Skin of body (tissue), 2 donors: ENCODE data around the gene PBX1. TPM values are rescaled to one million over a fixed set of nuclear protein-coding genes. Genes with fewer than 3 reads are reported as not detected.
"Not testable (repeated sequence)": the region's sequence is repeated elsewhere in the genome, so short reads cannot be mapped to it uniquely, and the experiment has no call there.

ENCODE experiments used
- DNase-seq: peaks from one replicate; lab custom pipeline; 2025; lab: John Stamatoyannopoulos, UW
- total RNA-seq: library from RNA; depleted of rRNA; stranded (reverse); fragments of >200 nt; gene quantifications from one replicate; pipeline ENCODE4 v1.2.3, GENCODE V29; 2014

The PBX1 gene
- total RNA-seq = 57.2 TPM

DNA sequence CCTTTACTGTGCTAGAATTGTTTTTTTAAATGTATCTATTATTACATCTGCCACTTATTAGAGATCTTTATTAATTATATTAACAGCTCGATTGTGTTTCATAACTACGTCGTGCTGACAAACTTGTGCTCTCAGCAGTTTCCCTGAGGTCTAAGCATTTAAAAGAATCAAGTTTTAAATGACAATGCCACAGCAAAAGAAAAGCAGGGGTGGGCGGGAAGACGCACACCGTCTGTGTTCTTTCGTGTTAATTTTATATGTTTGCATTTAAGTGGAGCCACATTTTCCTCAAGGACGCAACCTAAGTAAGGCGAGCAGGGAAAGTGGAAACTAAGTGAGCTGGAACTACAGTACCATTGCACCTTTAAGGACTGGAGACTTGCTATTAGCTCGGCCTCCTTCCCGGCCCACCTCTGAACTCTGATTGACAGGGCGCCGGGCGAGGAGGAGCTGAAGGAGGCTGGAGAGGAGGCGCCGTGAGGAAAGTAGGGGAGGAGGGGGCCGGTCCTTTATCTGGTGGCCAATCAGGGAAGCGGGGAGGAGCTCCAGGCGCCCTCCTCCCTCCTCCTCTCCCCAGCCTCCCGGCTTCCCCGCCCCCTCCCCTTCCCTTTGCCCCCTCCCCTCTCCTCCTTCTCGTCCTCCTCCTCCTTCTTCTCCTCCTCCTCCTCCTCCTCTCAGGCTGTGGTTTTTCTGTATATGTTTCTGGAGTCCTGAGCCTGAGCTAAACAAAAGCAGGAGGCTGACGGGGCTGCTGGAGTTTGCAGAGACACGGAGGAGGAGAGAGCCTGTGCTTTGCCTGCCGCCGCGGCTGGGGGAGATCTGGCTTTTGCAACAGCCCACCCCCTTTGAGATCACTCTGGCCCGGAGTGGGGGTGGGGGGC lies at the start of gene PBX1:
PBX1 (plus strand) TSS at position 724 of the 881 bp plus-strand sequence.
- peak; percentile 100 for DNase-seq

DNA sequence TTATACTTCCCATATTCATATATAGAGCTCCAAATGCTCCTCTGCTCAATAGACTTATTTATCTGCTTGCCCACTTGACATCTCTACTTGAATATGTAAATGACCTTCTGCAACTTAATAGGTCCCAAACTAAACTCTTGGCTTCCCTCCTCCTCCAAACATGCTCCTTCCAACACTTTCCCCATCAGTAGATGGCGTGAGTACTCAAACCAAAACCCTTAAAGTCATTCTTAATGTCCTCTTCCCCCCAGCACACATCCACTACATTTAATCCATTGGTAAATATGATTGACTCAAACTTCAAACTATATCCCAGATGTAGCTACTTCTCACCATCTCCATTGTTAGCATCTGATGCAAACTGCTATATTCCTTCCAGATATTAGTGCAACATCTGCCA lies 48.5 kb upstream of the PBX1 start:
- peak; percentile 4 for DNase-seq

DNA sequence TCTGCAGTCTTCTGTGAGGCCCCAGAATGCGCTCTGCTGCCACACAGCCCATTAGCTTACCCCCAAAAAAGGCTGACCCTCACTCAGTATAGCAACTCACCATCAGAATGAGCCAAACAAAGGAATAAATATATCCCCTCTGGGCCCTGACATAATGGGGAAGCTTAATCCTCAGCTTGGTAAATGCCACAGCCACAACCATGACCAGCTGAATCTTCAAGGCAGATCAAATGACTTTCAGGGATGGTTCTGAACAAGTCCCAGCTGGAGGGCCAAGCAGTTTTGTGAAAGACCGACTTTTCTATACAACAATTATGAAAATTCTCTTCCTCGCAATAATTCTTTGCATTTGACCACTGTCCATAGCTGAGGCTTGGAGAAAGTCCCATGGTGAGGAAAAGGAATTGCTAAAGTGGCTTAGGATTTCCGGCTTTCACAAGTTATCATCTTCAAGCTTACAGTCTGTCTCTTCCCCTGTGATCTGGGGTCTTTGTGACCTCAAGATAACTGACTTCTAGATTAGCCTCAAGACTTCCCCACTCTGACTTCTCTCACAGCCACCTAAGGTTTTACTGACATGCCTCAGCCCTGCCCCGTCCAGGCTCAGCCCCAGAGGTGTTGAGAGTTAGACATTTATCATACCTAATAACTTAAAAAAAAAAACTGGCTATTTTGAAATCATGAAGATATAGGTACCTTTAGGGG lies 47.8 kb upstream of the PBX1 start:
- DNase-seq = no peak

DNA sequence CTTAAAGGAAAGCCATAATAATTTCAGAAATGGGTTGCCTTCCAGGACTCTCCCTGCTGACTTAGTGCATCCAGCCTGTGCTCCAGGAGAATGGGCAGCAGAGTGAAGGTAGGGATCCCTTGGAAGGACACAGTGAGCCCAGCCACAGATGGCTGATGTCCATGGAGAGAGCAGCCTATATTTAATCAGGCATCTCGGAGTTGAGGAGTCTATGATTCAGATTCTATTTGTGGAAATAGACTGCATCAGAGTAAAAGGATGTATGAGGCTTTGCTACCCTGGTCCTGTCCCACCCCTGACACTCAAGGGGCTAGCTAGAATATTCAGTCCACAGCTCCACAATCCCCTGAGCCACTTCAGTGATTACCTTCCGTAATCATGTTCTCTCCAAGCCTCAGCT lies 43.8 kb upstream of the PBX1 start:
- DNase-seq = no peak

DNA sequence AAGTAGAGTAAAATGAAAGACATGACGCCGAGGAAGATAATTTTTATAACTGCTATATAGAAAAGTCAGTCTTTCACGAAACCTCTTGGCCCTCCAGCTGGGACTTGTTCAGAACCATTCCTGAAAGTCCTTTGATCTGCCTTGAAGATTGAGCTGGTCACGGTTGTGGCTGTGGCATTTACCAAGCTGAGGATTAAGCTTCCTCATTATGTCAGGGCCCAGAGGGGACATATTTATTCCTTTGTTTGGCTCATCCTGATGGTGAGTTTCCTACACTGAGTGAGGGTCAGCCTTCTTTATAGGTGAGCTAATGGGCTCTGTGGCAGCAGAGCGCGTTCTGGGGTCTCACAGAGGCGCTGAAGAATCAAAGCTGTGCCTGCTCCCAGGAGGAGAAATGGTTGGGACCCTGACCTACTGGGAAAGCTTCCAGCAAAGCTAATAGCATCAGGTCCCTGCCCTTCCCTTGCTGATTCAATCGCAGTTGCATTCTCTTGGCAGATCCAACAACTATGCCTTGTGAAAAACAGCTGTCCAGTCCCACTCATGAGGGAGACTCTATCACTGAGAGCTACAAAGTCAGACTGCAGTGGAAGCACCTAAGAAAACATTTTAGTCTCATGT lies 43.2 kb upstream of the PBX1 start:
- DNase-seq = peak; percentile 15

DNA sequence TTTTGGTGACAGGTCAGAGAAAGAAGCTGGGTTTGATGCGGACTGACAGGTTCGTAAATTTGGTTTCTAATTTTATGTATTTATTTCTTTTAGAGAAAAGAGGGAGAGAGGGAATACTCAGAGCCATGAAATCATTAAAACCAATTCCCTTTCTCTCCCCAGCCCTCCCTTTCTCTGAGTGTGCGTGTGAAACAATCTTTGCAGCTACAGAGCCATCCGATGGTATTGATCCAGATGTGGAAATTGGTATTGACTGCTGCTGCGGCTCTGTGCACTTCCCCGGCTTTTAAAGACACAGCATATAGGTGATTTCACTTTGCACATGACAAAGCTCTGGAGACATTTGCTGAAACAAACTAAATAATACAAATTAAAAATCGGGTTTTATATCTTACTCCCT lies 42.4 kb upstream of the PBX1 start:
- no peak for DNase-seq

DNA sequence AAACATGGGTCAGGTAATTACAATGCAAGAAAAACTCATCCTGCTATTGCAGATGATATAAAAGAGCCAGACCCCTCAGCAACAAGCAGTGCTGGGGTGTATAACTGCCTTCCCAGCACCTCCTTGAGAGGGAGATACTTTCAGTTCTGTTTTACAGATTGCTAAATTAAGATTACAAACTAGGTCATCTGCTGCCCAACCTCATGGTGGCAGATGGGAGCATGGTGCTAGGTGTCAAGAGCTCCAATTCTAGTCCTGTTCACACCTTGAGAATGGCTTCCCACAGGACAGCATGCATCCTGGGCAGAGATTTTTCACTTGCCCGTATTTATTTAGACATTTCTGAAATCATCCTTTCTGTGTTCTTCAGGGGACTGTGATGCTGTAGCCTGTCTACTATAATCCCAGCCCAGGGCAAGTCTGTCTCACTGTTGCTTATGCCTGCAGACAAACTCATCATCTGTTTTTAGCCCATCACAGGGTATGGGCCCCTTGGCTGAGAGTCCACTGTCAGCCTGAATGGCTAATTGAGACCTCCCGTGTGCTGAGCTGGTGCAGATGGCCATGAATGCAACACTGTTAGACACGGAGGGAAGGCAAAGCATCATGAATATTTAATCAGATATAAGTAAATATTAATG lies 40.2 kb upstream of the PBX1 start:
- no peak for DNase-seq

DNA sequence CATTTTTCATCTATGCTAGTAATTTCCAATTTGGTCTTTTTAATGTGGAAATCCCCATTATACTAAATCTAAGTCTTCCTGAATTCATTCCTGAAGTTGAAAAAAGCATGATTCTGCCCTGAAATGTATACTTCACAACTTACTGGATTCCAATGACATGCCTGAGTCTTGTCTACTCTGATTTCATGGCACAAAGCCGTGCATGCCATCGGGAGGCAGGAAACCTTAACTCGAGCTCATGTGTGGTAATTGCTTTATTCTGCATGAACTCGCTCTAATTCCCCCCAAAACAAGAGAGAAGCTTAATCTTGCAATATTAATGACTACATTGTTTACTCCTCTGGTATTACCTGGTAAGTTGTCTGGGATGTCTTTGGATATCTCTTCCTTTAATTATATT lies 39.6 kb upstream of the PBX1 start:
- DNase-seq = no peak

DNA sequence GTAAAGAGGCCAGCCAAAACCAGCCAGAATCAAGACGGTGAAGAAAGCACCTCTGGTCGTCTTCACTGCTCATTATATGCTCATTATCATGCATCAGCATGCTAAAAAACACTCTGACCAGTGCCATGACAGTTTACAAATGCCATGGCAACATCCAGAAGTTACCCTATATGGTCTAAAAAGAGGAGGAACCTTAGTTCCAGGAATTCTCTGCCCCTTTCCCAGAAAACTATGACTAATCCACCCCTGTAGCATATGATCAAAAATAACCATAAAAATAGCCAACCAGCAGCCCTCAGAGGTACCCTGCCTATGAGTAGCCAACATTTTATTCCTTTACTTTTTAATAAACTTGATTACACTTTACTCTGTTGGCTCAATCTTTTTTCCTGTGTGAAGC lies 34.2 kb upstream of the PBX1 start:
- DNase-seq = no peak

DNA sequence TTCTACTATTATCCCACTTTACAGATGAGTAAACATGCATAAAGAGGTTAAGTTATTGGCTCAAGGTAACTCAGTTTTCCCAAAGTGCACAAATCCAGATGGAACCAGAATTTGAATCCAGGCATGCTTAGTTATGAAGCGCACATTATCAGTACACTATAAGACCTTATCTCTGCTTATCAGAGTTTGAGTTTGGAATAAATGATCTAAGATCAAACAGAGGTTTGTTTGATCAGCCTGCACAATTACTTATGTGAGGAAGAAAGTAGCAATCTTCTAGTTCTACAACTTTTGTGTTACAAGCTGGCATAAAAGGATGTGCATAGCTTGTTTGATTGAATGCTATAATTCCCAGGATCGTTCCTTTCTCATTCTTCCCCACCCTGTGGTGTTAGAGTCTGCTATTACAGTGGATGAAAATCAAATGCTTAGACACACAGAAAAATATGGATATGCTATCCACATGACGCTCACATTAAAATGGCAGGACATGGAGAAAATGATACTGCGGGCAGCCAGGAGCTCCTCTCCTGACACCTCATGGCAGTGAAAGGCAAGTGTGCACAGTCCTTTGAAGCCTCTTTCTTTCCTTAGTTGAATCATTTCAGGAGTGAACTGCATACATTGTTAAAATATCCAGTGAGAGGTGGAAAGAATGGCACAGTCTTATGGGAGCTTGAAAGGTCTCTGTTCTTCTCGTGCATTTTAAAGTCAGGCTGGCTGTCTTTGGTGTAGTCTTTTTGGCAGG lies 23.9 kb upstream of the PBX1 start:
- DNase-seq = no peak

DNA sequence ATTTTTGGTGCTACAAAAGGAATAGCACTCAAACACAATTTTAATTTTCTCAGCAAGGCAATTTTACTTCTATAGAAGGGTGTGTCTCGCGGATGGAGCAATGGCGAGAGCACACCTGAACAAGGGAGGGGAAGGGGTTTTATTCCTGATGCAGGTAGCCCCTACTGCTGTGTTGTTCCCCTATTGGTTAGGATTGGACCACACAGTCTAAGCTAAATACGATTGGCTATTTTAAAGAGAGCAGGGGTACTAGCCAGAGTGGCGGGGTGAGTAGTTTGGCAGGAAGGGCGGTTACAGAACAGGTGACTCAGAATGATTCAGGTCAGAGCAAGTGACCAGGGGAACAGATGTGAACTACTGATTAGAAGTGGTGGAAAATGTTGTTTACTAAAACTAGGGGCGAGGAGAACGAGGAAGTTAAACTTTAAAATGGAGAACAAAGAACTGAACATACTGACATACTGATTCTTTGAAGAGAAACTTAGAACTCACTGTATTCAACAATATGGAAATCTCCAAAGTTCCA lies 6.5 kb upstream of the PBX1 start:
- DNase-seq = not testable (repeated sequence)

DNA sequence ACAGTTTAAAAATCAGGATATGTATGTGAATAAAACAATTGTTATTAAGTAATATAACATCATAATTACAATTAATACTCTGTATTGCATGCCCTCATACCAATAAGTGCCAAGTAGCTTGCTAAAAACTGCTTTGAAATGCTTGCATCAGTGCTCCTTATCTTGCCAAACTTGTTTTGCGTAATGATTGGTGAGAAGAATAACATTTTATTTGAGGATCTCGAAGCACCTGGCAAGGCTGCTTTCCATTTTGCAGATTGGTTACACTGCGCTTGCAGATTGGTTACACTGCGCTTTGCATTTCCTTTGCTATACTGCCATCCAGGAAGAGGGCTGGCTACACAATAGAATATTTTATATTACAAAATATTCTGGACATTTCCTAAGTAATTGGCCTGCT lies 1.7 kb upstream of the PBX1 start:
- DNase-seq = no peak

DNA sequence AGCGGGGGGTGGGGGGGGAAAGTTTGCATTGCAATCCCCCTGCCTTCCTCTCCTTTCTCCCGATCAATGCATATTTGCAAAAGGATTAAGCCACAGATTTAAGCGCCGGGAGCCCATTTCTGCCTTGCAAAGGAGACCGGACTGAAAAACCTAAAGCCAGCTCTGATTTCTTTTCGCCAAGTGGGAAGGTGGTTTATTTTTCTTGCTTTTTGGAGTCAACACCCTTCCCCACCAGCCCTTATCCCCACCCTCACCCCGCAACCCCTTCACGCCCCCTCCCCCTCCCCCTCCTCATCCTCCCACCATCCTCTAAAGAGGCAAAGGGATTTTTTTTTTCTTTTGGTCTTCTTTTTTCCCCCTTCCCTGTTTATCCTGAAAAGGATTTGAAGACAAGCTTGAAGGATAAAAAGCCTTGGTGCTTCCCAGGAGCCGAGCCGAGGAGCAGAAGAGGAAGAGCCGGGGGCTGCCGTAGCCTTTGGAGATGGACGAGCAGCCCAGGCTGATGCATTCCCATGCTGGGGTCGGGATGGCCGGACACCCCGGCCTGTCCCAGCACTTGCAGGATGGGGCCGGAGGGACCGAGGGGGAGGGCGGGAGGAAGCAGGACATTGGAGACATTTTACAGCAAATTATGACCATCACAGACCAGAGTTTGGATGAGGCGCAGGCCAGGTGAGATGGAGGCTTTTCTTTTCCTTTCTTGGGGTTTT lies 513 bp downstream of the PBX1 start:
- peak; percentile 78 for DNase-seq

DNA sequence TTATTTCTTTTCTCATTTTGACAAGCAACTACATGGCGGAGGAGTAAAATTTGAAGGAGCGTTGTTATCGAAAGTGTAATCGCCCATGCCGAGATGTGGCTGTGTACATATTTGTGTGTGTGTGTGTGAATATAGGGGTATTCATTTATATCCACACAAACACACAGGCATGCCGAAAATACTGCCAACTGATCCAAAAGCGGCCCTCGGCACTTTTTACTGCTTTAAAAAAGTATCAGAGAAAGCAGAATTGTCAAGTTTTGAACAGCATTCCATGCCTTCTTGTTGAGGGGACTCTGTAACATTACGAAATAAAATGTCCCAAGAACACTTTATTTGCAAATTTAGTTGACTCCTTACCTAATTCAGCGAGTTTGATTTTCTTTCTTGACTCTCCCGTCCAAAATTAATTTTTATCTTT lies 1.1 kb downstream of the PBX1 start:
- no peak for DNase-seq

DNA sequence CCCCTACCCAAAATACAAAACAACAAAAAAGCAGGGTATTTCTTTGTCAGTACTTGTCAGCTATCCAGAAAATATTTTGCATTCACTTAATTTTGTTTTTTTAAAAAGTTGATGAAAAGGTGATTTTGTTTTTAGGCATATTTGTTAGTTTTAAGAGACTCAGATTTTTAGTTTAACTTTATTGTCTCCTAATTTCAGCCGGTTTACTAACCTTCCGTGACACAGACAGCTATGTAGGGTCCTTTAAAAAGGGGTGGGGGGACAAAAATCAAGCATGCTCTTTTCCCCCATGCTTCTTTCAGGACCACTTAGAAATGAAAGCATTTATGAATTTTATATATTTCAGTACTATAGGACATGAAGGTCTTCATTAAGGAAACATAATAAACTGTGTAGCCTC lies 1.6 kb downstream of the PBX1 start:
- DNase-seq = no peak

DNA sequence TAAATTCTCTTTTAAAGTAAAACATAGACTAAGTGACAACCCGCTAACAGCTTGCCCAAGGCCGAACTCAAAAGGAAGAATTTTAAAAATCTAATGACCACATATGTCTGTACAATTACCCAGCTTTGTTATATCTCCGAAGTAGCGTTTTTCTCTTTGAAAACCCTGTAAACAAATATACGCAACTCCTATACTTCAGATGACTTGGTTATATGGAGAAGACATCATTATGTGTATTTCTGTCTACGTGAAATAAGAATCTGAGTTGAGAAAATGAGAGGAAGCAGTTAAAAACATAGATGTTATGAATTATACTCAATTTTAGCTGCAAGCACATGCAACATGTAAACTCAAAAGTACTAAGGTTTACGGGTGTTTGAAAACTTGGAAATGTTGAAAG lies 2.0 kb downstream of the PBX1 start:
- DNase-seq = no peak

DNA sequence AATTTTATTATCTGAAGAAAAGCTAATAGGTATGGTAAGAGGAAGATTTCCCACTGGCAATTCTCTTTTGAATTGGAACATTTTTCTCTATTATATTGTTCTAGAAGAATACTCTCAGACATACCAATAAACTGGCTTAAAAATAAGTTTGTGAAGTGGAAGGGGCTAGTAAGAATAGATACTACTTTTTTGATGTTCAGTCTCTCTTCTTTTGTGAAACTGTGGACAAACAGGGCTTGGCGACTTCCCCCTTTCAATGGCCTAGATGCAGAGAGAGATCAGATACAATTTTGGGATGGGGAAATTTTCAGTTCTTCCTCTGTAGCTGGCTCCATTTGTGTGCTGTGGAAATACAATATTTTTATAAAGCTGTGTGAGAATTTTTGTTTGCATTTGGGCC lies 2.5 kb downstream of the PBX1 start:
- no peak for DNase-seq

DNA sequence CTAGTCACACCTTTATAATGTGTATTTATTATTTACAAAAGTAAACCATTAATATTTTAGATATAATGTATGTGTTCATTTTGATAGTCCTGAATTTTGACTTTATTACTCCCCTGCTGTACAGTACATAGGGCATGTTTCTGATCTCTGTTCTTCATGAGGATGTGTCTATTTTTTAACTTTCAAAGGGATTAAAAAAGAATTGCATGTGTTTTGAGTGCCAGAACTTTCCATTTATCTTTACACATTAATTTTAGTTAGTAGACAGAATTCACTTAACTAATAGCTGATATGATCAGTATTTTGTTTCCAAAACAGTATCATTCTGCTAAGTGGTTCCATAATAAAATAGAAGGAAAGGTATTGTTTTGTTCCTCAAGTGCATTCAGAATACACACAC lies 3.1 kb downstream of the PBX1 start:
- DNase-seq = no peak

DNA sequence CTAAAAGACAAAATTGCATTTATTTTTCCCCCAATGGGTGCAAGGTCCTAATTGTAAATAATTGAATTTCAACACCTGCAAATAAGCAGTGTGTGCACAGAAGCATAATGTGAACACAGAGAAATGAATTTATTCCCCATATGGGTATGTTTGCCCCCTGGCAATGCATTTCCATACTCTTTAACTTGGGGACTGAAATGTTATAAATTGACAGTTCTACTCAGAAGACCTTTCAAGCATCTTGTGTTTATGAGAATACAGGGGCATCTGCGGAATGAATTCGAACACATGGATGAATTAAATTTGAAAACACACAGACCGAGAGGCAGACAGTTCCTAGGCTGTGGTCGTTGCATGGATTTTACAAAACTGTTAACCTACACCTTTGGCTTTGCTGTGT lies 3.5 kb downstream of the PBX1 start:
- DNase-seq = no peak

DNA sequence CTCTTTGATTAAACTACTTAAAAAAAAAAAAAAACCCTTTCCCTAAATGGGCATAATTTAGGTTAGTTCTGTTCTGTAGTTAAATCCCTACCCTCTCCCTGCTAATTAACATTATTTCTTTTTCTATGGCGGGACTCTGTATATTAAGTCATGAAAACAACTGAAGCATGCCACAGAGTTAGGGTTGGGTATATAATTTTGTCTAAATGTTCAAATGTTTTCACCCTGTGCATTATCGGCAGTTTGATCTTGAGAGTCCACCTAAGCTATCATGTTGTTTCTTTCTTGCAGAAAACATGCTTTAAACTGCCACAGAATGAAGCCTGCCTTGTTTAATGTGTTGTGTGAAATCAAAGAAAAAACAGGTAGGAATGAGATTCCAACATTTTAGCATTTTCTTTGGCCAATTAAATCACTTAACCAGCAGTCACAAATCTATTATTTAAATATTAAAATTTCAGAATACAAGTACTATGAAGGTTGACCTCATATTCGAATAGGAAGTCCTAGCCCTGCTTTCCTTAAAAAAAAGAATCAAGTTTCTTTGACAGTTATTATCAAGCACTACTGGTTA lies 4.0 kb downstream of the PBX1 start:
- no peak for DNase-seq
